GM10248 (cell line): ENCODE results near the gene OXCT1.

ENCODE experiments used
- CTCF ChIA-PET: fragments of 300-600 bp; sonication (Branson Sonifier 250); formaldehyde crosslinking; extraction: SDS; loops from one replicate; lab custom pipeline; 2021; ENCODE audit warnings: antibody characterized with exemption; lab: Yijun Ruan, JAX
- POLR2A ChIA-PET: fragments of 350-650 bp; sonication (Branson Sonifier 250); formaldehyde crosslinking; extraction: SDS; loops from one replicate; lab custom pipeline; 2020; ENCODE audit warnings: antibody characterized with exemption; lab: Yijun Ruan, JAX
- DNase-seq: peaks from one replicate; pipeline ENCODE4 v3.0.0; 2012; ENCODE audit errors: extremely low spot score
- CTCF ChIP-seq: IDR thresholded peaks from 2 replicates; pipeline ENCODE4 v1.5.1; 2012; ENCODE audit warnings: mild to moderate bottlenecking, low read depth; ENCODE audit errors: extremely low read depth, missing control alignments, control extremely low read depth

The OXCT1 gene

DNA sequence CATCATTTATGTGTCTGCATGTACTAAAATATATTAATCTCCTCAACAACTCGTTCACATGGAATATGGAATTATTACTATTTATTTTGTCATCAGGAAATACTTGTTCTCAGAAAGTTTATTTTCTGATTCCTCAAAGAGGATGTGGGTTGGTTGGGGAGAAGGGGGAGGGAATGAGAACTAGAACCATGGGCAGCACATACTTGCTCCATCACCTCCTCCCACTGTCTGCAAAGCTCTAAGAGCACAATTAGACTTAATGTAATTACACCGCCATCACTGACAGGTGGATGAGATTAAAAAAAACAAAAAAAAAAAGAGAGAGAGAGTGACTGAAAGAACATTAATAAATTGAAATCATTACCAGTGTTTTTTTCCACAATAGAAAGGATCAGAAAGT is 98.2 kb downstream of the OXCT1 start:
- CTCF ChIA-PET: interaction anchor here (1.0 to 2.4 kb wide), 3 partner anchors 9 to 36 kb away, joined by 3 to 7 read pairs (median 3); no protein-coding TSS in a partner anchor
- no peak for DNase-seq
- TF ChIP-seq CTCF: no peak
- POLR2A ChIA-PET: no interaction called here

DNA sequence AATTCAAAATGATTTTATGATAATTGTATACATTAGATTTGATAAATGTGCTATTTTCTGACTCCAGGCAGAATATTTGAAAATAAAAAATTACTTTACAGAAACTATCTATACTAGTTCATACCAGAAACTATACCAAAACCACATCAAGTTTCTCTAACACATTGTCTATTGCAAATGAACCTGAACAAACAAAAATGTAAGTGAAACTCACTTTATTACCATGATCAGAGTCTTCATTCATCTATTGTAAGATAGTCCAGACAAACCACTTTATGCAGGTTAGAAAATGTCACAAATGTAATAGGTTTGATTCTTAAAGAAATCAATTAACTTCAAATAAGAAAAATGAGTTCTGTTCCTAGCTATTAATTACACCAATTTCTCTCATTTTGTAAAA is 99.4 kb downstream of the OXCT1 start:
- peak; percentile 37 for DNase-seq
- no peak for TF ChIP-seq CTCF
- POLR2A ChIA-PET: no interaction called here
- CTCF ChIA-PET: interaction anchor here (1.2 to 4.4 kb wide), 2 partner anchors 11 to 22 kb away, joined by 3 to 21 read pairs; no protein-coding TSS in a partner anchor

DNA sequence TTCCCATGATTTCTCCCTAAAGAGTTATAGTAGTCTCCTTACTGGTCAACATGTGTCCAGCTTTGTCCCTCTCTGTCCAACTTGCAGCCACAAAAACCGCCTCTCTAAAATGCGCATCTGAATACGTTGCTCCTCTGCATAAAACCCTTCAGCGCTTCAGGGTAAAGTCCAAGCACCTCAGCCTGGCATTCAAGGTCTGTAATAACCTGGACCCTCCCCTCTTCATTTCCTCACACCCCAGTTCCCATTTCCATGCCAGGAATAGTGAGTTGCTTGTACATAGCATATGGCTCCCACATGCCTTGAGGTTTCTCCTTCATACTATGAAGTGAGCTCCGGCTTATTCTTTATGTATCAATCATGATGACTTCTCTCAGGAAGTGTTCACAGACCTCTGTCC is 101.5 kb downstream of the OXCT1 start:
- CTCF ChIA-PET: interaction anchor here (0.9 to 4.4 kb wide), 11 partner anchors 8 to 87 kb away, joined by 3 to 21 read pairs (median 3); no protein-coding TSS in a partner anchor
- POLR2A ChIA-PET: no interaction called here
- no peak for DNase-seq
- TF ChIP-seq CTCF: no peak

GRCh38 chr5:41764650-41765049 is 105.6 kb downstream of the OXCT1 start:
- POLR2A ChIA-PET: no interaction called here
- CTCF ChIA-PET: interaction anchor here (1.3 to 3.6 kb wide), 5 partner anchors 12 to 293 kb away, joined by 3 to 41 read pairs (median 5); no protein-coding TSS in a partner anchor
- no peak for DNase-seq
- TF ChIP-seq CTCF: no peak

- ChIA-PET POLR2A (no interaction called here), CTCF (interaction anchor here (0.9 to 3.6 kb wide), 6 partner anchors 8 to 80 kb away, joined by 3 to 41 read pairs (median 6); no protein-coding TSS in a partner anchor)
- no peak for TF ChIP-seq CTCF
- DNase-seq: no peak
Observed at GRCh38 chr5:41763574-41763973, 106.7 kb downstream of the OXCT1 start.

GRCh38 chr5:41763081-41763480 is 107.1 kb downstream of the OXCT1 start:
- DNase-seq: no peak
- ChIA-PET CTCF (interaction anchor here (0.9 to 3.6 kb wide), 4 partner anchors 9 to 28 kb away, joined by 3 to 41 read pairs (median 6); no protein-coding TSS in a partner anchor), POLR2A (no interaction called here)
- no peak for TF ChIP-seq CTCF
